H9 (cell line): ENCODE results near the gene HGF. TPM values are rescaled to one million over a fixed set of nuclear protein-coding genes. Genes with fewer than 3 reads are reported as not detected.

Source experiments
- DNase-seq: peaks from one replicate; pipeline ENCODE4 v3.0.0-alpha.2; 2017
- H2AFZ ChIP-seq: one replicate; pipeline ENCODE4 v1.6.1; 2013; ENCODE audit warnings: mild to moderate bottlenecking, low read length, control low read depth, moderate library complexity
- H2AK5ac ChIP-seq: 2 replicates; pipeline ENCODE4 v1.6.1; 2013; ENCODE audit warnings: low read length, control low read depth, mixed read lengths; ENCODE audit not compliant: insufficient read length
- H2BK120ac ChIP-seq: one replicate; pipeline ENCODE4 v1.6.1; 2013; ENCODE audit warnings: low read depth, mild to moderate bottlenecking, low read length, control low read depth, inconsistent platforms; ENCODE audit not compliant: poor library complexity, severe bottlenecking
- H2BK12ac ChIP-seq: 2 replicates; pipeline ENCODE4 v1.6.1; 2013; ENCODE audit warnings: low read length, control low read depth, mixed read lengths, low read depth; ENCODE audit not compliant: insufficient read length
- H2BK15ac ChIP-seq: 2 replicates; pipeline ENCODE4 v1.6.1; 2013; ENCODE audit warnings: low read depth, low read length, control low read depth
- H2BK20ac ChIP-seq: one replicate; pipeline ENCODE4 v1.6.1; 2013; ENCODE audit warnings: low read depth, mild to moderate bottlenecking, low read length, control low read depth, inconsistent platforms; ENCODE audit not compliant: poor library complexity, severe bottlenecking
- H2BK5ac ChIP-seq: 2 replicates; pipeline ENCODE4 v1.6.1; 2013; ENCODE audit warnings: low read length, control low read depth, mixed read lengths; ENCODE audit not compliant: insufficient read length
- H3K14ac ChIP-seq: 2 replicates; pipeline ENCODE4 v1.6.1; 2013; ENCODE audit warnings: low read length, control low read depth; ENCODE audit not compliant: insufficient read depth
- H3K18ac ChIP-seq: 2 replicates; pipeline ENCODE4 v1.6.1; 2013; ENCODE audit warnings: low read depth, mild to moderate bottlenecking, mixed read lengths, low read length, control low read depth; ENCODE audit not compliant: insufficient read length
- H3K23ac ChIP-seq: 2 replicates; pipeline ENCODE4 v1.6.1; 2013; ENCODE audit warnings: low read length, control low read depth, mixed read lengths, low read depth; ENCODE audit not compliant: insufficient read length
- H3K23me2 ChIP-seq: 2 replicates; pipeline ENCODE4 v1.6.1; 2013; ENCODE audit warnings: low read depth, mild to moderate bottlenecking, mixed read lengths, low read length, control low read depth; ENCODE audit not compliant: insufficient read length, poor library complexity, severe bottlenecking
- H3K27ac ChIP-seq: 2 replicates; pipeline ENCODE4 v1.5.1; 2013; ENCODE audit warnings: low read length, control low read depth, mixed read lengths, low read depth; ENCODE audit not compliant: insufficient read length
- H3K27me3 ChIP-seq: 2 replicates; pipeline ENCODE4 v1.6.1; 2013; ENCODE audit warnings: low read length, control low read depth, inconsistent platforms; ENCODE audit not compliant: insufficient read depth
- H3K4ac ChIP-seq: 2 replicates; pipeline ENCODE4 v1.6.1; 2013; ENCODE audit warnings: low read depth, mild to moderate bottlenecking, control low read depth, inconsistent platforms, low read length, moderate library complexity
- H3K4me1 ChIP-seq: 2 replicates; pipeline ENCODE4 v1.6.1; 2013; ENCODE audit warnings: low read length, control low read depth, inconsistent platforms; ENCODE audit not compliant: insufficient read depth
- H3K4me2 ChIP-seq: 2 replicates; pipeline ENCODE4 v1.6.1; 2013; ENCODE audit warnings: low read length, control low read depth, mixed read lengths; ENCODE audit not compliant: insufficient read length, insufficient read depth
- H3K56ac ChIP-seq: 2 replicates; pipeline ENCODE4 v1.6.1; 2013; ENCODE audit warnings: low read depth, mild to moderate bottlenecking, mixed read lengths, low read length, control low read depth; ENCODE audit not compliant: insufficient read length
- H3K79me1 ChIP-seq: 2 replicates; pipeline ENCODE4 v1.6.1; 2013; ENCODE audit warnings: low read depth, mild to moderate bottlenecking, moderate library complexity, low read length, control low read depth, inconsistent platforms; ENCODE audit not compliant: insufficient read depth, poor library complexity, severe bottlenecking
- H3K79me2 ChIP-seq: 2 replicates; pipeline ENCODE4 v1.6.1; 2013; ENCODE audit warnings: low read length, control low read depth, inconsistent platforms; ENCODE audit not compliant: insufficient read depth
- H3K9ac ChIP-seq: 2 replicates; pipeline ENCODE4 v1.6.1; 2013; ENCODE audit warnings: low read length, control low read depth, mixed read lengths; ENCODE audit not compliant: insufficient read length; ENCODE audit errors: extremely low read depth
- H3K9me3 ChIP-seq: one replicate; pipeline ENCODE4 v1.6.1; 2013; ENCODE audit warnings: low read depth, low read length, inconsistent platforms; ENCODE audit not compliant: control insufficient read depth
- H3T11ph ChIP-seq: one replicate; pipeline ENCODE4 v1.6.1; 2013; ENCODE audit warnings: mild to moderate bottlenecking, low read length, control low read depth, inconsistent platforms
- H4K20me1 ChIP-seq: one replicate; pipeline ENCODE4 v1.6.1; 2013; ENCODE audit not compliant: control insufficient read depth, insufficient read length, insufficient read depth
- H4K5ac ChIP-seq: 2 replicates; pipeline ENCODE4 v1.6.1; 2013; ENCODE audit warnings: low read depth, mild to moderate bottlenecking, mixed read lengths, low read length, control low read depth; ENCODE audit not compliant: insufficient read length
- H4K8ac ChIP-seq: replicated peaks from 2 replicates; pipeline ENCODE4 v1.6.1; 2013; ENCODE audit warnings: low read length, control low read depth, mixed read lengths, low read depth; ENCODE audit not compliant: insufficient read length
- H4K91ac ChIP-seq: 2 replicates; pipeline ENCODE4 v1.6.1; 2013; ENCODE audit warnings: low read depth, mild to moderate bottlenecking, moderate library complexity, mixed read lengths, low read length, control low read depth; ENCODE audit not compliant: insufficient read length
- H3K27ac Mint-ChIP-seq, 3 experiments: 2 replicates in 2 of 3; 3 replicates in 1 of 3; pipeline ENCODE4 v1.8.0; 2020 to 2021; ENCODE audit warnings: mixed read lengths in 3 of 3, mild to moderate bottlenecking in 1 of 3, moderate library complexity in 1 of 3
- H3K27me3 Mint-ChIP-seq: 2 replicates; pipeline ENCODE4 v1.8.0; 2021; ENCODE audit warnings: low read depth, mild to moderate bottlenecking, moderate library complexity, mixed read lengths
- H3K36me3 Mint-ChIP-seq, 3 experiments: 2 replicates in 2 of 3; 3 replicates in 1 of 3; pipeline ENCODE4 v1.8.0; 2020 to 2021; ENCODE audit warnings: low read depth in 3 of 3, mixed read lengths in 3 of 3; ENCODE audit not compliant: insufficient read depth in 1 of 3
- H3K4me1 Mint-ChIP-seq, 2 experiments: 2 replicates each; pipeline ENCODE4 v1.8.0; 2020; ENCODE audit warnings: mixed read lengths in 2 of 2
- H3K4me3 Mint-ChIP-seq, 2 experiments: 2 replicates in 1 of 2; 3 replicates in 1 of 2; pipeline ENCODE4 v1.8.0; 2020 to 2021; ENCODE audit warnings: mild to moderate bottlenecking in 2 of 2, mixed read lengths in 2 of 2, moderate library complexity in 1 of 2
- H3K9me3 Mint-ChIP-seq, 2 experiments: 2 replicates in 1 of 2; 3 replicates in 1 of 2; pipeline ENCODE4 v1.8.0; 2020; ENCODE audit warnings: mild to moderate bottlenecking in 2 of 2, mixed read lengths in 2 of 2, moderate library complexity in 1 of 2
- WGBS: extraction: QIAGEN DNeasy Blood & Tissue Kit; methylation state at CpG from one replicate; pipeline ENCODE4 v1.1.7; 2013; ENCODE audit warnings: missing lambda C conversion rate, low lambda C conversion rate, mixed read lengths; ENCODE audit not compliant: insufficient read length; ENCODE audit errors: extremely low coverage; 5-methylcytosine and 5-hydroxymethylcytosine counted together
- total RNA-seq: library from RNA; stranded (reverse); gene quantifications from 2 replicates; pipeline ENCODE4 v1.2.1, GENCODE V29; 2021
- TF ChIP-seq, protein P1 (sequence below): fragments of 200-600 bp; sonication (generic); conservative IDR thresholded peaks from 3 replicates; pipeline ENCODE4 v1.8.0; 2021; ENCODE audit warnings: antibody characterized with exemption, mild to moderate bottlenecking

HGF gene
- total RNA-seq, 1 experiment from 2014 or later: 0.15 TPM

DNA sequence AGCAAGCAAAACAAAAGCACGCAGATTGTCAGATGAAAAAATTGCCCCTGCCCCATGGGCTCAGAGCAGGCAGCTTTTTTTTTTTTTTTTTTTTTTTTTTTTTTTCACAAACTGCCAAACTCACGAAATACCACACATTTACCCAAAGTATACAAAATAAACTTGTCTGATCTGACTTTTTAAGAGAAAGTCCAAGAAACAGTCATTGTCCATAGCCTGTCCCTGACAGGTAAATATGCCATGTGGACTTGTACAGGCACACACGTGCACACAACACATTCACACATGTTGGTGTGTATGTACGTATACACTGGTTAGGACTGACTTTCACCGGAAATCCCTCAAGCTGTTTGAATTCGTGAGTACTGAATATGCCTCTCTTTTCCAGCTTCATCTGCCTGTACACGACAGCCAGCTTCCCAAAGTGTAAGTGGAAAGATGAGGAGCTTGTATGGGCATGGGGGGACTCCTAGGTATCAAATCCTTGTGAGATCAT is 929 bp upstream of the HGF start:
- 100% methylated on average over 1 of the region's 7 CpGs for WGBS
- H3T11ph ChIP-seq: no peak overlapping the region
- no peak overlapping the region for H3K9ac ChIP-seq
- H3K23ac ChIP-seq: no peak overlapping the region
- H3K4ac ChIP-seq: no peak overlapping the region
- no peak overlapping the region for H4K8ac ChIP-seq
- H4K91ac ChIP-seq: no peak overlapping the region
- H2AFZ ChIP-seq: no peak overlapping the region
- no peak overlapping the region for H3K14ac ChIP-seq
- Mint-ChIP-seq H3K27me3 (peaks cover 15% of the 10 kb centered on the region), H3K27ac (no peak overlapping the region), H3K9me3 (no peaks in the 10 kb centered on the region; a peak in 1 of 5 replicates), H3K4me3 (no peak overlapping the region), H3K4me1 (peaks cover 17 to 21% of the 10 kb centered on the region in 2 experiments), H3K36me3 (no peaks in the 10 kb centered on the region)
- no peak overlapping the region for H4K5ac ChIP-seq
- H3K79me1 ChIP-seq: no peaks in the 10 kb centered on the region
- no peaks in the 10 kb centered on the region for H3K23me2 ChIP-seq
- no peak overlapping the region for H2BK15ac ChIP-seq
- DNase-seq: no peak
- no peak overlapping the region for H3K56ac ChIP-seq
- no peak overlapping the region for H2BK20ac ChIP-seq
- TF ChIP-seq, protein P1, sequence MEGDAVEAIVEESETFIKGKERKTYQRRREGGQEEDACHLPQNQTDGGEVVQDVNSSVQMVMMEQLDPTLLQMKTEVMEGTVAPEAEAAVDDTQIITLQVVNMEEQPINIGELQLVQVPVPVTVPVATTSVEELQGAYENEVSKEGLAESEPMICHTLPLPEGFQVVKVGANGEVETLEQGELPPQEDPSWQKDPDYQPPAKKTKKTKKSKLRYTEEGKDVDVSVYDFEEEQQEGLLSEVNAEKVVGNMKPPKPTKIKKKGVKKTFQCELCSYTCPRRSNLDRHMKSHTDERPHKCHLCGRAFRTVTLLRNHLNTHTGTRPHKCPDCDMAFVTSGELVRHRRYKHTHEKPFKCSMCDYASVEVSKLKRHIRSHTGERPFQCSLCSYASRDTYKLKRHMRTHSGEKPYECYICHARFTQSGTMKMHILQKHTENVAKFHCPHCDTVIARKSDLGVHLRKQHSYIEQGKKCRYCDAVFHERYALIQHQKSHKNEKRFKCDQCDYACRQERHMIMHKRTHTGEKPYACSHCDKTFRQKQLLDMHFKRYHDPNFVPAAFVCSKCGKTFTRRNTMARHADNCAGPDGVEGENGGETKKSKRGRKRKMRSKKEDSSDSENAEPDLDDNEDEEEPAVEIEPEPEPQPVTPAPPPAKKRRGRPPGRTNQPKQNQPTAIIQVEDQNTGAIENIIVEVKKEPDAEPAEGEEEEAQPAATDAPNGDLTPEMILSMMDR: no peak
- no peaks in the 10 kb centered on the region for H3K79me2 ChIP-seq
- H3K4me1 ChIP-seq: peaks cover 2% of the 10 kb centered on the region; the same call in 1 of the 2 replicates
- H2BK5ac ChIP-seq: no peak overlapping the region
- no peaks in the 10 kb centered on the region for H3K27me3 ChIP-seq
- H3K4me2 ChIP-seq: no peak overlapping the region
- no peaks in the 10 kb centered on the region for H3K9me3 ChIP-seq
- no peaks in the 10 kb centered on the region for H4K20me1 ChIP-seq
- H3K18ac ChIP-seq: no peak overlapping the region
- H3K27ac ChIP-seq: no peak overlapping the region
- no peak overlapping the region for H2BK12ac ChIP-seq
- H2BK120ac ChIP-seq: no peak overlapping the region
- no peak overlapping the region for H2AK5ac ChIP-seq
